H1 (cell line): ENCODE data around the gene PPIA. TPM values are rescaled to one million over a fixed set of nuclear protein-coding genes. Genes with fewer than 3 reads are reported as not detected.

ENCODE experiments used
- BACH1 ChIP-seq: IDR thresholded peaks from 2 replicates; pipeline ENCODE4 v1.6.1; 2012; ENCODE audit warnings: low read length, improper control_type of control experiment
- CBX5 ChIP-seq: fragments of 300-800, 300-1000 bp; sonication (generic); IDR thresholded peaks from 2 replicates; pipeline ENCODE4 v1.7.1; 2016; ENCODE audit warnings: antibody characterized with exemption, low read length, low read depth
- CREB1 ChIP-seq: IDR thresholded peaks from 2 replicates; pipeline ENCODE4 v1.6.1; 2012; ENCODE audit warnings: inconsistent platforms
- FOSL1 ChIP-seq: IDR thresholded peaks from 2 replicates; pipeline ENCODE4 v1.6.1; 2011; ENCODE audit warnings: mild to moderate bottlenecking, low read depth, low read length, moderate library complexity; ENCODE audit not compliant: insufficient read depth
- JUN ChIP-seq: IDR thresholded peaks from 2 replicates; pipeline ENCODE4 v1.6.1; 2011; ENCODE audit warnings: low read depth, mild to moderate bottlenecking, improper control_type of control experiment, low read length
- KDM1A ChIP-seq: fragments of 200-600, 300-600 bp; sonication (generic); IDR thresholded peaks from 2 replicates; pipeline ENCODE4 v1.7.1; 2016; ENCODE audit warnings: mild to moderate bottlenecking, low read length, borderline replicate concordance
- NANOG ChIP-seq: IDR thresholded peaks from 2 replicates; pipeline ENCODE4 v1.6.1; 2011; ENCODE audit warnings: low read length, low read depth, mild to moderate bottlenecking, inconsistent platforms; ENCODE audit not compliant: insufficient read depth, poor library complexity, severe bottlenecking
- PHF8 ChIP-seq: fragments of 200-600 bp; sonication (generic); conservative IDR thresholded peaks from 2 replicates; pipeline ENCODE4 v1.7.1; 2012; ENCODE audit warnings: low read depth, mild to moderate bottlenecking, inconsistent platforms, low read length, moderate library complexity
- POLR2AphosphoS5 ChIP-seq: IDR thresholded peaks from 2 replicates; pipeline ENCODE4 v1.6.1; 2011; ENCODE audit warnings: low read depth, low read length
- SIN3A ChIP-seq, 2 experiments: IDR thresholded peaks in 1 of 2; conservative IDR thresholded peaks in 1 of 2; 2 replicates each; pipeline ENCODE4 v1.6.1; 2011 to 2012; ENCODE audit warnings: low read length in 2 of 2, improper control_type of control experiment in 1 of 2, low read depth in 1 of 2, mild to moderate bottlenecking in 1 of 2
- SP4 ChIP-seq: IDR thresholded peaks from 2 replicates; pipeline ENCODE4 v1.6.1; 2012; ENCODE audit warnings: low read length, inconsistent platforms
- YY1 ChIP-seq: IDR thresholded peaks from 2 replicates; pipeline ENCODE4 v1.6.1; 2011; ENCODE audit warnings: low read depth, mild to moderate bottlenecking, low read length
- polyA plus RNA-seq, 7 experiments: library from polyadenylated mRNA; depleted of rRNA in 3 of 7; stranded (reverse) in 5 of 7; unstranded in 2 of 7; fragments of >200 nt in 5 of 7; fragments of 200-250 nt in 2 of 7; gene quantifications; 1 replicate in 5 of 7; 2 replicates in 1 of 7; 4 replicates in 1 of 7; pipeline versions ENCODE4 v1.2.1 to v1.2.3, GENCODE V29; 2011 to 2013; ENCODE audit warnings: missing spikeins in 2 of 7, mixed read lengths in 2 of 7
- total RNA-seq: library from RNA; stranded (reverse); fragmentation: NEBNext Ultra II Directional; extraction: Animal tissue kit (Norgen Biotek cat#: 25700); gene quantifications from 2 replicates; pipeline ENCODE4 v1.2.1, GENCODE V29; 2021
- TF ChIP-seq, protein P1 (sequence below): IDR thresholded peaks from 2 replicates; pipeline ENCODE4 v1.6.1; 2012; ENCODE audit warnings: low read length, inconsistent platforms
- TF ChIP-seq, protein P2 (sequence below): IDR thresholded peaks from 2 replicates; pipeline ENCODE4 v1.6.1; 2011; ENCODE audit warnings: low read length, improper control_type of control experiment
- TF ChIP-seq, protein P3 (sequence below), 3 experiments: IDR thresholded peaks; 1 replicate in 2 of 3; 2 replicates in 1 of 3; pipeline versions ENCODE4 v1.5.1 to v1.6.1; 2011; ENCODE audit warnings: low read length in 3 of 3, mild to moderate bottlenecking in 3 of 3, inconsistent platforms in 2 of 3, low read depth in 1 of 3, moderate library complexity in 1 of 3; ENCODE audit not compliant: insufficient read depth in 1 of 3; ENCODE audit errors: control extremely low read depth in 1 of 3
- TF ChIP-seq, protein P4 (sequence below): IDR thresholded peaks from 2 replicates; pipeline ENCODE4 v1.6.1; 2012; ENCODE audit warnings: inconsistent platforms
- TF ChIP-seq, protein P5 (sequence below): IDR thresholded peaks from 2 replicates; pipeline ENCODE4 v1.6.1; 2011; ENCODE audit warnings: low read depth, mild to moderate bottlenecking, low read length; ENCODE audit not compliant: insufficient read depth

The PPIA gene
- total and polyA plus RNA-seq, 2 of the 8 experiments (the other 6 are each of a cell fraction or from before 2014, with no cell fraction given): 2,865 to 5,394 TPM

DNA sequence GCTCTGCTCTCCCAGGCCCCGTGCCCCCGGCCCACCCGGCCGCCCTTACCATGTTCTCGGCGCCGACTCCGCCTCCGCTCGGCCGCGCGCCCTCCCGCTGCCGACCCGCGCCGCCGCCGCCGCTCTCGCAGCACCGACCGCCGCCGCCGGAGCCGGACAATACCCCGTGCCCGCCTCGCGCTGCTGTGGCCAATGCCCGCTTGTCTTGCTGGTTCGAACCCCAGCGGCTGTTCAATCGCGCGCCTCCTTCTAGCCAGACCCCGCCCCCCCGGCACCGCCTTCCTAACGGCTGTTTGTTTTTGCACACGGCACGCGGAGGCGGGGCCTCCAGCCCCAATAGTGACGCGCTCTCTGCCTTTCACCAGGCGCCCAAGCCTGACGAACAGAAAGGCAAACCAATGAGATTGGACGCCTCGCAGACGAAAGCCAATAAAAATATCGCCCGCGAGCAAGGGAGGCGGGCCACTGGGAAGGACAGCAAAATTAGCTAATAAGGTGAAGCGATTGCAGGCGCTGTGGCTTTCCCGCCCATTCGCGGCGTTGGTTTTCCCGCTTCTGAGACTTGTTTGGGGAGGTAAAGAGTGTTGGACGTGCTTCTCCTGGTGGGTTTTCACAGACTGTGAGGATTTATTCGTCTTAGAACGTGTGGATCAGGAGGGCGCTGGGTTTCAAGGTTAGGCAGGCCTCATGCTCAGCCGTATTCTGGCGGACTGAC is 51.6 kb downstream of the PPIA start, which contains the start of gene H2AZ2 (continued):
- no peak for TF ChIP-seq JUN
- TF ChIP-seq NANOG: no peak
- TF ChIP-seq SIN3A (conservative IDR thresholded peaks at IDR 0.05 in 1 of 2, IDR thresholded peaks at IDR 0.05 in 1 of 2; ENCODE audit: low read depth in 1 of 2, low read length in 2 of 2): no peak
- TF ChIP-seq, protein P1, sequence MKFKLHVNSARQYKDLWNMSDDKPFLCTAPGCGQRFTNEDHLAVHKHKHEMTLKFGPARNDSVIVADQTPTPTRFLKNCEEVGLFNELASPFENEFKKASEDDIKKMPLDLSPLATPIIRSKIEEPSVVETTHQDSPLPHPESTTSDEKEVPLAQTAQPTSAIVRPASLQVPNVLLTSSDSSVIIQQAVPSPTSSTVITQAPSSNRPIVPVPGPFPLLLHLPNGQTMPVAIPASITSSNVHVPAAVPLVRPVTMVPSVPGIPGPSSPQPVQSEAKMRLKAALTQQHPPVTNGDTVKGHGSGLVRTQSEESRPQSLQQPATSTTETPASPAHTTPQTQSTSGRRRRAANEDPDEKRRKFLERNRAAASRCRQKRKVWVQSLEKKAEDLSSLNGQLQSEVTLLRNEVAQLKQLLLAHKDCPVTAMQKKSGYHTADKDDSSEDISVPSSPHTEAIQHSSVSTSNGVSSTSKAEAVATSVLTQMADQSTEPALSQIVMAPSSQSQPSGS: no peak; the same call in 1 of the 2 replicates
- TF ChIP-seq CBX5: no peak
- peak; percentile 83 for TF ChIP-seq CREB1
- no peak for TF ChIP-seq FOSL1
- TF ChIP-seq, protein P2, sequence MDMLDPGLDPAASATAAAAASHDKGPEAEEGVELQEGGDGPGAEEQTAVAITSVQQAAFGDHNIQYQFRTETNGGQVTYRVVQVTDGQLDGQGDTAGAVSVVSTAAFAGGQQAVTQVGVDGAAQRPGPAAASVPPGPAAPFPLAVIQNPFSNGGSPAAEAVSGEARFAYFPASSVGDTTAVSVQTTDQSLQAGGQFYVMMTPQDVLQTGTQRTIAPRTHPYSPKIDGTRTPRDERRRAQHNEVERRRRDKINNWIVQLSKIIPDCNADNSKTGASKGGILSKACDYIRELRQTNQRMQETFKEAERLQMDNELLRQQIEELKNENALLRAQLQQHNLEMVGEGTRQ: no peak
- TF ChIP-seq, protein P3, sequence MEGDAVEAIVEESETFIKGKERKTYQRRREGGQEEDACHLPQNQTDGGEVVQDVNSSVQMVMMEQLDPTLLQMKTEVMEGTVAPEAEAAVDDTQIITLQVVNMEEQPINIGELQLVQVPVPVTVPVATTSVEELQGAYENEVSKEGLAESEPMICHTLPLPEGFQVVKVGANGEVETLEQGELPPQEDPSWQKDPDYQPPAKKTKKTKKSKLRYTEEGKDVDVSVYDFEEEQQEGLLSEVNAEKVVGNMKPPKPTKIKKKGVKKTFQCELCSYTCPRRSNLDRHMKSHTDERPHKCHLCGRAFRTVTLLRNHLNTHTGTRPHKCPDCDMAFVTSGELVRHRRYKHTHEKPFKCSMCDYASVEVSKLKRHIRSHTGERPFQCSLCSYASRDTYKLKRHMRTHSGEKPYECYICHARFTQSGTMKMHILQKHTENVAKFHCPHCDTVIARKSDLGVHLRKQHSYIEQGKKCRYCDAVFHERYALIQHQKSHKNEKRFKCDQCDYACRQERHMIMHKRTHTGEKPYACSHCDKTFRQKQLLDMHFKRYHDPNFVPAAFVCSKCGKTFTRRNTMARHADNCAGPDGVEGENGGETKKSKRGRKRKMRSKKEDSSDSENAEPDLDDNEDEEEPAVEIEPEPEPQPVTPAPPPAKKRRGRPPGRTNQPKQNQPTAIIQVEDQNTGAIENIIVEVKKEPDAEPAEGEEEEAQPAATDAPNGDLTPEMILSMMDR (IDR thresholded peaks at IDR 0.05; ENCODE audit: control extremely low read depth in 1 of 3, insufficient read depth in 1 of 3, low read depth in 1 of 3, low read length in 3 of 3): no peak
- peak; percentile 84 for TF ChIP-seq PHF8
- peak; percentile 92 for TF ChIP-seq SP4
- no peak for TF ChIP-seq BACH1
- no peak for TF ChIP-seq YY1
- TF ChIP-seq POLR2AphosphoS5: peak; percentile 87
- TF ChIP-seq, protein P4, sequence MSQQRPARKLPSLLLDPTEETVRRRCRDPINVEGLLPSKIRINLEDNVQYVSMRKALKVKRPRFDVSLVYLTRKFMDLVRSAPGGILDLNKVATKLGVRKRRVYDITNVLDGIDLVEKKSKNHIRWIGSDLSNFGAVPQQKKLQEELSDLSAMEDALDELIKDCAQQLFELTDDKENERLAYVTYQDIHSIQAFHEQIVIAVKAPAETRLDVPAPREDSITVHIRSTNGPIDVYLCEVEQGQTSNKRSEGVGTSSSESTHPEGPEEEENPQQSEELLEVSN: peak; percentile 98
- TF ChIP-seq, protein P5, sequence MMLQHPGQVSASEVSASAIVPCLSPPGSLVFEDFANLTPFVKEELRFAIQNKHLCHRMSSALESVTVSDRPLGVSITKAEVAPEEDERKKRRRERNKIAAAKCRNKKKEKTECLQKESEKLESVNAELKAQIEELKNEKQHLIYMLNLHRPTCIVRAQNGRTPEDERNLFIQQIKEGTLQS: no peak
- TF ChIP-seq KDM1A: no peak
